Esophagus squamous epithelium (tissue), 5 donors: ENCODE results near the gene RNLS. TPM values are rescaled to one million over a fixed set of nuclear protein-coding genes. Genes with fewer than 3 reads are reported as not detected.

Experiments used
- DNase-seq: peaks from one replicate; lab custom pipeline; 2025; lab: John Stamatoyannopoulos, UW
- H3K27ac ChIP-seq, 4 donors: fragments of 200-600 bp; sonication (generic); one replicate each; pipeline ENCODE4 v1.5.1; 2016 to 2019; ENCODE audit warnings: mild to moderate bottlenecking in 1 of 4
- H3K27me3 ChIP-seq, 4 donors: fragments of 200-600 bp; sonication (generic); 1 replicate in 3 of 4; 2 replicates in 1 of 4; pipeline versions ENCODE4 v1.5.1 to v1.6.0; 2017 to 2021; ENCODE audit warnings: antibody characterized with exemption in 1 of 4
- H3K36me3 ChIP-seq, 3 donors: fragments of 200-600 bp; sonication (generic); one replicate each; pipeline ENCODE4 v1.5.1; 2016 to 2019
- H3K4me1 ChIP-seq, 3 donors: fragments of 200-600 bp; sonication (generic); one replicate each; pipeline ENCODE4 v1.5.1; 2017 to 2019
- H3K4me3 ChIP-seq, 4 donors: fragments of 200-600 bp; sonication (generic); 1 replicate in 3 of 4; 2 replicates in 1 of 4; pipeline ENCODE4 v1.5.1; 2016 to 2019; ENCODE audit warnings: mild to moderate bottlenecking in 2 of 4, moderate library complexity in 1 of 4
- H3K9me3 ChIP-seq, 3 donors: fragments of 200-600 bp; sonication (generic); one replicate each; pipeline ENCODE4 v1.5.1; 2016 to 2019
- POLR2A ChIP-seq, 4 donors: fragments of 450-650 bp; IDR thresholded peaks; one replicate each; pipeline ENCODE4 v1.6.1; 2017; ENCODE audit warnings: antibody characterized with exemption in 4 of 4, mild to moderate bottlenecking in 4 of 4, moderate library complexity in 3 of 4
- WGBS, 2 donors: methylation state at CpG; one replicate each; pipeline ENCODE4 v1.1.5; 2018; 5-methylcytosine and 5-hydroxymethylcytosine counted together
- intact Hi-C: fragments of 100-400 bp; cut with DNase I; formaldehyde crosslinking; loops from one replicate; pipeline ENCODE4 v1.15.0; 2022
- total RNA-seq, 4 donors: library from RNA; depleted of rRNA; stranded (reverse); fragments of >200 nt; gene quantifications; one replicate each; pipeline ENCODE4 v1.1.0, GENCODE V29; 2016
- TF ChIP-seq, protein P1 (sequence below), 6 experiments: fragments of 450-650 bp in 4 of 6; fragments of 200-600 bp in 2 of 6; sonication (generic) in 2 of 6; IDR thresholded peaks; one replicate each; pipeline ENCODE4 v1.5.1; 2016 to 2019; ENCODE audit warnings: antibody characterized with exemption in 6 of 6, mild to moderate bottlenecking in 4 of 6, moderate library complexity in 4 of 6
- donor health status: DM: yes; HTN: yes; CAD: no.

Gene RNLS
- total RNA-seq, 4 donors from 2014 or later: 7.9 to 13.5 (median 10.5) TPM

GRCh38 chr10:88582411-88582805, 710 bp downstream of the RNLS start:
- WGBS, 2 donors: 6 to 7% methylated on average over 4 of the region's 4 CpGs
- H3K36me3 ChIP-seq: no peaks in the 10 kb centered on the region
- peak overlapping the region; percentile 87 to 92 (median 90) for H3K27ac ChIP-seq
- peaks cover 0 to 16% (median 0%) of the 10 kb centered on the region in 3 donors for H3K4me1 ChIP-seq
- intact Hi-C loops: no loop called here
- H3K4me3 ChIP-seq: peak overlapping the region; percentile 54 to 82 (median 69)
- DNase-seq: no peak
- H3K9me3 ChIP-seq: no peaks in the 10 kb centered on the region
- no peaks in the 10 kb centered on the region for H3K27me3 ChIP-seq
- TF ChIP-seq, protein P1, sequence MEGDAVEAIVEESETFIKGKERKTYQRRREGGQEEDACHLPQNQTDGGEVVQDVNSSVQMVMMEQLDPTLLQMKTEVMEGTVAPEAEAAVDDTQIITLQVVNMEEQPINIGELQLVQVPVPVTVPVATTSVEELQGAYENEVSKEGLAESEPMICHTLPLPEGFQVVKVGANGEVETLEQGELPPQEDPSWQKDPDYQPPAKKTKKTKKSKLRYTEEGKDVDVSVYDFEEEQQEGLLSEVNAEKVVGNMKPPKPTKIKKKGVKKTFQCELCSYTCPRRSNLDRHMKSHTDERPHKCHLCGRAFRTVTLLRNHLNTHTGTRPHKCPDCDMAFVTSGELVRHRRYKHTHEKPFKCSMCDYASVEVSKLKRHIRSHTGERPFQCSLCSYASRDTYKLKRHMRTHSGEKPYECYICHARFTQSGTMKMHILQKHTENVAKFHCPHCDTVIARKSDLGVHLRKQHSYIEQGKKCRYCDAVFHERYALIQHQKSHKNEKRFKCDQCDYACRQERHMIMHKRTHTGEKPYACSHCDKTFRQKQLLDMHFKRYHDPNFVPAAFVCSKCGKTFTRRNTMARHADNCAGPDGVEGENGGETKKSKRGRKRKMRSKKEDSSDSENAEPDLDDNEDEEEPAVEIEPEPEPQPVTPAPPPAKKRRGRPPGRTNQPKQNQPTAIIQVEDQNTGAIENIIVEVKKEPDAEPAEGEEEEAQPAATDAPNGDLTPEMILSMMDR (IDR thresholded peaks at IDR 0.05): no peak

DNA sequence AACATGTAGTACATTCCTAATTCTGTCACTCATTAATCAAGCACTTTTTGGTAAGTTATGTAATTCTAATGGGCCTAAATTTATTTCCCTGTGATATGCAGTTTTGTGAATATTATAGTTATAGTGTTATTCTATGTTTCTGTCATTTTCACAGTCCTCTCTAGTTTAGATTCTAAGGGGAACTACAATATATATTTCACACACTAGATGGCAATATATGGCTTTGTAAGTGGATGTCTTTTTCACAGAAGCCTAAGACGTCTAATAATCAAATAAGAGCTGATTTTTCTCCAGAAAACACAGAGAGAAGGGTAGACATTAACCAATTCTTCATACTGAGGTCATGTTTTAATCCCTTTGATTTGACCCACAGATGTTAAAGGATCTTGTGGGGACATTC, 18.0 kb downstream of the RNLS start:
- Histone ChIP-seq H3K9me3 (no peaks in the 10 kb centered on the region), H3K36me3 (no peaks in the 10 kb centered on the region), H3K27ac (no peak overlapping the region), H3K4me3 (no peak overlapping the region), H3K27me3 (no peaks in the 10 kb centered on the region), H3K4me1 (no peaks in the 10 kb centered on the region)
- 0% methylated on average over 1 of the region's 1 CpG for WGBS, 2 donors
- intact Hi-C loops: no loop called here
- no peak for DNase-seq
- no peak for TF ChIP-seq POLR2A (IDR thresholded peaks at IDR 0.05)
- TF ChIP-seq, protein P1 (IDR thresholded peaks at IDR 0.05): peak in 3 of 6 experiments; percentile 34 to 51 (median 50)

DNA sequence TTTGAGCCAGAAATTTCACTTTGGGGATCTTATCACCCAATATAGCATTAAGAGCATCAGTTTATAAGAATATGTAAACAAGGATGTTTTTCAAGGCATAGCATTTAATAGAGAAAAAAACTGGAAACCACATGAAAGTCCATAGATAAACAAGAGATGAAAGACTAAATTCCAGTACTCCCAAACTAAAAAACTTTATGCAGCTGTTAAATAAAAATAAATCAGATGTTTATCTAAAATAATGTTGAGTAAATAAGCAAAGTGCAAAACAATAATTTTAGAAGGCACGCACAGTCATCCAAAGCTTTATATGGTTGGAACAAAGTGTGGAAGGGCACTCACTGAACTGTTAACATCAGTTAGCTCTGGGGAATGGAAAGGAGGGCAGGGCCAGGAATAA, 21.0 kb downstream of the RNLS start:
- 83 to 89% methylated on average over 1 of the region's 1 CpG for WGBS, 2 donors
- intact Hi-C loops: no loop called here
- Histone ChIP-seq H3K27ac (no peak overlapping the region), H3K4me3 (no peak overlapping the region), H3K4me1 (no peaks in the 10 kb centered on the region), H3K9me3 (no peaks in the 10 kb centered on the region), H3K27me3 (no peaks in the 10 kb centered on the region), H3K36me3 (no peaks in the 10 kb centered on the region)
- no peak for DNase-seq
- TF ChIP-seq, protein P1 (IDR thresholded peaks at IDR 0.05): no peak
- TF ChIP-seq POLR2A (IDR thresholded peaks at IDR 0.05): no peak

- no peaks in the 10 kb centered on the region for H3K36me3 ChIP-seq
- DNase-seq: no peak
- no peak for TF ChIP-seq POLR2A (IDR thresholded peaks at IDR 0.05)
- TF ChIP-seq, protein P1 (IDR thresholded peaks at IDR 0.05): no peak
- H3K4me1 ChIP-seq: no peaks in the 10 kb centered on the region
- intact Hi-C loops: loop anchor here (10.0 kb wide), 1 partner anchor 693 kb away; the partner anchor contains the start of genes KLLN and PTEN
- H3K27ac ChIP-seq: no peak overlapping the region
- H3K27me3 ChIP-seq: no peaks in the 10 kb centered on the region
- 42 to 48% methylated on average over 2 of the region's 2 CpGs for WGBS, 2 donors
- H3K4me3 ChIP-seq: no peak overlapping the region
- H3K9me3 ChIP-seq: no peaks in the 10 kb centered on the region
These were observed 25.5 kb downstream of the RNLS start for GRCh38 chr10:88557658-88558057.

DNA sequence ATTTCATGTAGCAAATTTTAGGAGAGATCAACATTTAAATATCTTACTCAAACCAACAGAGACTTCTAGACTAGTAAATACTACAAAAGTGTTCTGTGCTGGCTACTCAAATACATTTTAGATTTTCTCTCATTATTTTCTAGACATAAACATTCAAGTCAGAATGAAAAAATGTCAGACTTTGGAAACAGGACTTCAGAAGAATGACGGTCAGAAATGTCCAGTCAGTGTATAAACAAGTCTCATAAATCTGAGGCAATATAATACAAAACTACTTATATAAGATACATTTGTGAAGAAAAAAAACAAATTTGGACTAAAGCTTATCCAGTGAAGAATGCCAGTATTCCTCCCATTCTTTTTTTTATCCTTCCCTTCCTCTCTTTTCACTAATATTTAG, 25.9 kb downstream of the RNLS start:
- no peak overlapping the region for H3K4me3 ChIP-seq
- DNase-seq: no peak
- no peaks in the 10 kb centered on the region for H3K36me3 ChIP-seq
- H3K27ac ChIP-seq: no peak overlapping the region
- 78 to 90% methylated on average over 1 of the region's 1 CpG for WGBS, 2 donors
- no peaks in the 10 kb centered on the region for H3K9me3 ChIP-seq
- no peak for TF ChIP-seq POLR2A (IDR thresholded peaks at IDR 0.05)
- TF ChIP-seq, protein P1 (IDR thresholded peaks at IDR 0.05): no peak
- H3K27me3 ChIP-seq: no peaks in the 10 kb centered on the region
- intact Hi-C loops: loop anchor here (10.0 kb wide), 1 partner anchor 692 kb away; the partner anchor contains the start of genes KLLN and PTEN
- no peaks in the 10 kb centered on the region for H3K4me1 ChIP-seq
